HepG2 (cell line): ENCODE measurements around the gene SPAG9. TPM values are rescaled to one million over a fixed set of nuclear protein-coding genes. Genes with fewer than 3 reads are reported as not detected.

Experiments
- CREBL2 ChIP-seq: sonication (generic); formaldehyde crosslinking; IDR thresholded peaks from 2 replicates; pipeline ENCODE4 v1.8.1; 2023; ENCODE audit warnings: missing genetic modification reagents, mild to moderate bottlenecking, borderline replicate concordance
- DNMT3B ChIP-seq: conservative IDR thresholded peaks from 2 replicates; pipeline ENCODE4 v1.6.1; 2016; ENCODE audit warnings: missing biosample characterization, control low read depth
- ELF4 ChIP-seq: sonication (generic); formaldehyde crosslinking; IDR thresholded peaks from 2 replicates; pipeline ENCODE4 v1.5.0; 2020; ENCODE audit warnings: missing genetic modification reagents, mild to moderate bottlenecking, moderate library complexity, borderline replicate concordance
- FOXP4 ChIP-seq: sonication (generic); formaldehyde crosslinking; IDR thresholded peaks from 2 replicates; pipeline ENCODE4 v1.4.0; 2020; ENCODE audit warnings: missing genetic modification reagents
- GPBP1L1 ChIP-seq: sonication (generic); formaldehyde crosslinking; IDR thresholded peaks from 2 replicates; pipeline ENCODE4 v1.5.0; 2020; ENCODE audit warnings: mild to moderate bottlenecking, missing genetic modification reagents
- JARID2 ChIP-seq: sonication (generic); formaldehyde crosslinking; IDR thresholded peaks from 2 replicates; pipeline ENCODE4 v1.8.1; 2023; ENCODE audit warnings: missing genetic modification reagents, inconsistent platforms; ENCODE audit not compliant: insufficient replicate concordance
- MATR3 ChIP-seq: sonication (generic); formaldehyde crosslinking; IDR thresholded peaks from 2 replicates; pipeline ENCODE4 v1.4.0; 2020; ENCODE audit warnings: missing genetic modification reagents
- MNT ChIP-seq: fragments of 450-650 bp; IDR thresholded peaks from 2 replicates; pipeline ENCODE4 v1.6.1; 2016
- PPARG ChIP-seq: conservative IDR thresholded peaks from 2 replicates; pipeline ENCODE4 v1.6.1; 2016; ENCODE audit warnings: missing biosample characterization, missing genetic modification reagents
- PTBP1 ChIP-seq: fragments of 200-400 bp; formaldehyde crosslinking; IDR thresholded peaks from 2 replicates; pipeline ENCODE4 v1.6.1; 2018; ENCODE audit warnings: low read length, low read depth; ENCODE audit not compliant: poor library complexity, severe bottlenecking
- TFDP2 ChIP-seq: sonication (generic); formaldehyde crosslinking; IDR thresholded peaks from 2 replicates; pipeline ENCODE4 v1.4.0; 2020; ENCODE audit warnings: missing genetic modification reagents
- ZBTB43 ChIP-seq: sonication (generic); formaldehyde crosslinking; conservative IDR thresholded peaks from 2 replicates; pipeline ENCODE4 v1.4.0; 2020; ENCODE audit warnings: missing genetic modification reagents
- ZBTB46 ChIP-seq: sonication (generic); formaldehyde crosslinking; IDR thresholded peaks from 2 replicates; pipeline ENCODE4 v1.4.0; 2020; ENCODE audit warnings: mild to moderate bottlenecking, missing genetic modification reagents, borderline replicate concordance
- ZNF235 ChIP-seq: sonication (generic); formaldehyde crosslinking; IDR thresholded peaks from 2 replicates; pipeline ENCODE4 v1.8.1; 2023; ENCODE audit warnings: mild to moderate bottlenecking, missing genetic modification reagents, borderline replicate concordance
- ZNF781 ChIP-seq: sonication (generic); formaldehyde crosslinking; IDR thresholded peaks from 2 replicates; pipeline ENCODE4 v1.5.1; 2020; ENCODE audit warnings: borderline replicate concordance, mild to moderate bottlenecking, missing genetic modification reagents; ENCODE audit errors: not compliant biosample characterization
- ZNF784 ChIP-seq: sonication (generic); formaldehyde crosslinking; IDR thresholded peaks from 2 replicates; pipeline ENCODE4 v1.5.1; 2020; ENCODE audit warnings: missing genetic modification reagents, mild to moderate bottlenecking, borderline replicate concordance
- polyA plus RNA-seq, 8 experiments: library from polyadenylated mRNA; depleted of rRNA in 3 of 8; stranded (reverse) in 7 of 8; unstranded in 1 of 8; fragments of >200 nt; fragmentation: Illumina TruSeq in 4 of 8; extraction: Trizol in 4 of 8; gene quantifications; 2 replicates each; pipeline versions ENCODE4 v1.2.1 to v1.2.3, GENCODE V29; 2011 to 2016; ENCODE audit warnings: low read depth in 4 of 8, missing spikeins in 1 of 8, mixed read lengths in 1 of 8; ENCODE audit not compliant: insufficient read depth in 1 of 8
- total RNA-seq, 5 experiments: library from RNA; depleted of rRNA; stranded (reverse); fragments of >200 nt; fragmentation: Illumina TruSeq; extraction: Trizol; gene quantifications; 2 replicates each; pipeline ENCODE4 v1.2.3, GENCODE V29; 2016; ENCODE audit warnings: low read depth in 1 of 5

The SPAG9 gene
- total and polyA plus RNA-seq, 2 of the 13 experiments (the other 11 are each of a cell fraction or from before 2014, with no cell fraction given): 43.2 to 78.6 TPM

- no peak for TF ChIP-seq MNT
- no peak for TF ChIP-seq PPARG (CRISPR knock-in tag)
- TF ChIP-seq ELF4 (CRISPR knock-in tag): peak; percentile 8; the same call in 1 of the 2 replicates
- TF ChIP-seq ZNF784 (CRISPR knock-in tag): peak; percentile 21; the same call in 1 of the 2 replicates
- TF ChIP-seq ZBTB46 (CRISPR knock-in tag): no peak
- no peak for TF ChIP-seq TFDP2 (CRISPR knock-in tag)
- TF ChIP-seq ZBTB43: peak; percentile 40
- no peak for TF ChIP-seq MATR3 (CRISPR knock-in tag)
- TF ChIP-seq ZNF781: peak; percentile 66
- TF ChIP-seq FOXP4 (CRISPR knock-in tag): no peak; the same call in 1 of the 2 replicates
- TF ChIP-seq ZNF235 (CRISPR knock-in tag): no peak
- peak; percentile 2 for TF ChIP-seq JARID2 (CRISPR knock-in tag)
- TF ChIP-seq DNMT3B: no peak
- TF ChIP-seq CREBL2 (CRISPR knock-in tag): 0 out of 2 replicates have a peak, but pooled peaks have one; percentile 18
- no peak for TF ChIP-seq GPBP1L1 (CRISPR knock-in tag)
- TF ChIP-seq PTBP1: no peak
These were observed 46.6 kb upstream of the SPAG9 start (continued) for GRCh38 chr17:51166987-51167931.
